Right lobe of liver (tissue), 6 donors: ENCODE results near the gene OR8H1. TPM values are rescaled to one million over a fixed set of nuclear protein-coding genes. Genes with fewer than 3 reads are reported as not detected.

ENCODE experiments used
- ATAC-seq, 4 donors: fragments of 200-7000 bp; cut with Tn5 transposase; one replicate each; pipeline ENCODE4 v1.9.1; 2020; ENCODE audit warnings: mild to moderate bottlenecking in 4 of 4, moderate library complexity in 4 of 4
- DNase-seq, 3 donors: peaks; one replicate each; pipeline ENCODE4 v3.0.0-alpha.2; 2020
- H3K27ac ChIP-seq, 3 donors: fragments of 200-600 bp; one replicate each; pipeline ENCODE4 v1.8.0; 2022
- H3K27me3 ChIP-seq, 2 donors: fragments of 200-600 bp; one replicate each; pipeline ENCODE4 v1.8.0; 2022
- H3K36me3 ChIP-seq, 4 donors: fragments of 200-600 bp; sonication (generic) in 1 of 4; one replicate each; pipeline versions ENCODE4 v1.5.1 to v1.8.0; 2017 to 2022; ENCODE audit warnings: control low read depth in 1 of 4
- H3K4me1 ChIP-seq, 4 donors: fragments of 200-600 bp; sonication (generic) in 1 of 4; one replicate each; pipeline versions ENCODE4 v1.5.1 to v1.8.0; 2017 to 2022; ENCODE audit warnings: control low read depth in 1 of 4
- H3K4me3 ChIP-seq, 3 donors: fragments of 200-600 bp; one replicate each; pipeline ENCODE4 v1.8.0; 2022
- H3K9me3 ChIP-seq, 4 donors: fragments of 200-600 bp; sonication (generic) in 1 of 4; one replicate each; pipeline versions ENCODE4 v1.5.1 to v1.8.0; 2017 to 2022; ENCODE audit warnings: control low read depth in 1 of 4
- POLR2A ChIP-seq: fragments of 450-650 bp; IDR thresholded peaks from one replicate; pipeline ENCODE4 v1.6.1; 2017; ENCODE audit warnings: antibody characterized with exemption, mild to moderate bottlenecking
- WGBS: methylation state at CpG from one replicate; pipeline ENCODE4 v1.1.6; 2018; ENCODE audit warnings: low coverage, low lambda C conversion rate; ENCODE audit not compliant: insufficient coverage; ENCODE audit errors: missing lambda C conversion rate; 5-methylcytosine and 5-hydroxymethylcytosine counted together
- intact Hi-C, 2 donors: fragments of 100-400 bp; cut with DNase I; formaldehyde crosslinking; loops; one replicate each; pipeline versions ENCODE4 v1.11.2 to v1.14.1; 2022
- long read RNA-seq: library from polyadenylated mRNA; unstranded; transcript quantifications from one replicate; pipeline ENCODE4 v2.0.0, GENCODE V29; 2019
- total RNA-seq, 6 experiments: library from RNA; depleted of rRNA in 2 of 6; stranded (reverse); fragments of >200 nt in 2 of 6; fragmentation: NEBNext Ultra II Directional in 3 of 6; extraction: Animal tissue kit (Norgen Biotek cat#: 25700) in 3 of 6; gene quantifications; one replicate each; pipeline versions ENCODE4 v1.1.0 to v1.2.4, GENCODE V29; 2016 to 2023
- TF ChIP-seq, protein P1 (sequence below), 4 donors: fragments of 200-600 bp in 3 of 4; fragments of 450-650 bp in 1 of 4; IDR thresholded peaks; one replicate each; pipeline versions ENCODE4 v1.5.1 to v1.8.0; 2016 to 2022; ENCODE audit warnings: antibody characterized with exemption in 4 of 4, mild to moderate bottlenecking in 2 of 4
- donor health status: DM: no; HTN: yes; CAD: no.
- donor health status: DM: no; HTN: no; CAD: no.
- donor health status: DM: no; HTN: no; CAD: no.
- donor health status: DM: no; HTN: yes; CAD: no.
- donor health status: DM: no; HTN: yes; CAD: no.

The OR8H1 gene, protein sequence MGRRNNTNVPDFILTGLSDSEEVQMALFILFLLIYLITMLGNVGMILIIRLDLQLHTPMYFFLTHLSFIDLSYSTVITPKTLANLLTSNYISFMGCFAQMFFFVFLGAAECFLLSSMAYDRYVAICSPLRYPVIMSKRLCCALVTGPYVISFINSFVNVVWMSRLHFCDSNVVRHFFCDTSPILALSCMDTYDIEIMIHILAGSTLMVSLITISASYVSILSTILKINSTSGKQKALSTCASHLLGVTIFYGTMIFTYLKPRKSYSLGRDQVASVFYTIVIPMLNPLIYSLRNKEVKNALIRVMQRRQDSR
- not detected for total RNA-seq
- long read RNA-seq: 0 reads

DNA sequence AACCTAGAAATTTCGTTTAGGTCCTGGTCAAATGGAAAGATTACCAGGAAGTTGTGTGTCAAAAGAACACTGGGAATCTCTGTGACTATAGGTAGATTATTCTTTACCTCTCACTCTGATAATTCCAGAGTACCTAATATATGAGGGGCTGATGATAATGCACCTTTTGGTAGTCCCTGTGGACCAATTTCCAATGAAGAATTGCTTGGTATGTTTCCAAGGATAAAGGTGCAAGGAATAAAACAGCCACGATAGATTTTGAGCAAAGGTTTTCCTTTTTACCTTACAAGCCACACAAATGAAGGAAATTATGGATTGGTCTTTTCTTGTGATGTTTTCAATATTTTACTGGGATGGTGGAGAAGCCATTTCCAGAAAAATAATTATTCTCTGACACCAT is at the start of gene OR8H1:
Gene OR8H1 (minus strand): TSS at position 101 of the 400 bp plus-strand sequence. CDS start 1,192 bp downstream, outside the sequence.
- H3K4me3 ChIP-seq: no peak within 1 kb of the TSS
- no peaks in the 10 kb centered on the region for H3K4me1 ChIP-seq
- H3K36me3 ChIP-seq: no peaks in the 10 kb centered on the region
- DNase-seq (no peak), ATAC-seq (no peak)
- TF ChIP-seq, protein P1, sequence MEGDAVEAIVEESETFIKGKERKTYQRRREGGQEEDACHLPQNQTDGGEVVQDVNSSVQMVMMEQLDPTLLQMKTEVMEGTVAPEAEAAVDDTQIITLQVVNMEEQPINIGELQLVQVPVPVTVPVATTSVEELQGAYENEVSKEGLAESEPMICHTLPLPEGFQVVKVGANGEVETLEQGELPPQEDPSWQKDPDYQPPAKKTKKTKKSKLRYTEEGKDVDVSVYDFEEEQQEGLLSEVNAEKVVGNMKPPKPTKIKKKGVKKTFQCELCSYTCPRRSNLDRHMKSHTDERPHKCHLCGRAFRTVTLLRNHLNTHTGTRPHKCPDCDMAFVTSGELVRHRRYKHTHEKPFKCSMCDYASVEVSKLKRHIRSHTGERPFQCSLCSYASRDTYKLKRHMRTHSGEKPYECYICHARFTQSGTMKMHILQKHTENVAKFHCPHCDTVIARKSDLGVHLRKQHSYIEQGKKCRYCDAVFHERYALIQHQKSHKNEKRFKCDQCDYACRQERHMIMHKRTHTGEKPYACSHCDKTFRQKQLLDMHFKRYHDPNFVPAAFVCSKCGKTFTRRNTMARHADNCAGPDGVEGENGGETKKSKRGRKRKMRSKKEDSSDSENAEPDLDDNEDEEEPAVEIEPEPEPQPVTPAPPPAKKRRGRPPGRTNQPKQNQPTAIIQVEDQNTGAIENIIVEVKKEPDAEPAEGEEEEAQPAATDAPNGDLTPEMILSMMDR (IDR thresholded peaks at IDR 0.05): no peak
- TF ChIP-seq POLR2A: no peak
- no peaks in the 10 kb centered on the region for H3K9me3 ChIP-seq
- no peaks in the 10 kb centered on the region for H3K27me3 ChIP-seq
- 21% methylated on average over 2 of the region's 2 CpGs for WGBS
- intact Hi-C loops: no loop called here
- no peak within 1 kb of the TSS for H3K27ac ChIP-seq

DNA sequence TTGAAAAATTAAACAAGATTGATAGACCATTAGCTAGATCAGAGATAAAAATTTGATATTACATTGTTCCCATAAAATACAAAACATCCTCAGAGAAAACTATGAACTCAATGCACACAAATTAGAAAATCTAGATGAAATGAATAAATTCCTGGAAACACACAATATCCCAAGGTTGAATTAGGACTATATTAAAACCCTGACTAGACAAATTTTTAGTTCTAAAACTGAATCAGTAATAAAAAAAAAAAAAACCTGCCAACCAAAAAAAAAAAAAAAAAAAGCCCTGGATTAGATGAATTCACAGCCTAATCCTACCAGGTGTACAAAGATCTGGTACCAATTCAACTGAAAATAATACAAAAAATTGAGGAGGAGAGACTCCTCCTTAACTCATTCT is 48.2 kb upstream of the OR8H1 start:
- Histone ChIP-seq H3K27me3 (no peaks in the 10 kb centered on the region), H3K27ac (no peak overlapping the region), H3K4me3 (no peak overlapping the region), H3K9me3 (no peaks in the 10 kb centered on the region), H3K4me1 (no peaks in the 10 kb centered on the region), H3K36me3 (no peaks in the 10 kb centered on the region)
- DNase-seq (no peak), ATAC-seq (no peak)
- intact Hi-C loops: no loop called here
- TF ChIP-seq, protein P1 (IDR thresholded peaks at IDR 0.05): no peak
- no peak for TF ChIP-seq POLR2A

DNA sequence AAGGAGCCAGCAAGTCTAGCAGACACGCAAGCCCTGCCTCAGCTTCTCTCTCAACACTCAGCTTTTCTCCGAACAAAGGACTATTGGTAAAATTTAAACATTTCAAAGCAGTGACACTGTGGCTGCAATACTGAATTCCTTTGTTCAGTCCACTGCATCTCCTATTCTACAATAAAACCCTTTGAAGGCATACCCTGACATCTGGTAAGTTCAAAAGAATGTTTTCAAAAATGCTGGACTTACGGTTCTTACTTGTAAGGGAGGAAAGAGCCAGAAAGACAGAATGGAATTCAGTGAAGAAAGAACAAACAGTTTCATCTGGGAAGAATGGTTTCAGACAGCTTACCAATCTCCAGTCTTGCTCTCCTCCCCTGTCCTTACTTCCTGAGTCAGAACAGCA is 41.1 kb upstream of the OR8H1 start:
- ATAC-seq: no peak
- WGBS: 29% methylated on average over 2 of the region's 3 CpGs
- H3K9me3 ChIP-seq: no peaks in the 10 kb centered on the region
- no peak overlapping the region for H3K27ac ChIP-seq
- no peaks in the 10 kb centered on the region for H3K4me1 ChIP-seq
- H3K36me3 ChIP-seq: no peaks in the 10 kb centered on the region
- intact Hi-C loops: no loop called here
- TF ChIP-seq, protein P1 (IDR thresholded peaks at IDR 0.05): no peak
- TF ChIP-seq POLR2A: no peak
- H3K27me3 ChIP-seq: no peaks in the 10 kb centered on the region
- no peak for DNase-seq
- no peak overlapping the region for H3K4me3 ChIP-seq

DNA sequence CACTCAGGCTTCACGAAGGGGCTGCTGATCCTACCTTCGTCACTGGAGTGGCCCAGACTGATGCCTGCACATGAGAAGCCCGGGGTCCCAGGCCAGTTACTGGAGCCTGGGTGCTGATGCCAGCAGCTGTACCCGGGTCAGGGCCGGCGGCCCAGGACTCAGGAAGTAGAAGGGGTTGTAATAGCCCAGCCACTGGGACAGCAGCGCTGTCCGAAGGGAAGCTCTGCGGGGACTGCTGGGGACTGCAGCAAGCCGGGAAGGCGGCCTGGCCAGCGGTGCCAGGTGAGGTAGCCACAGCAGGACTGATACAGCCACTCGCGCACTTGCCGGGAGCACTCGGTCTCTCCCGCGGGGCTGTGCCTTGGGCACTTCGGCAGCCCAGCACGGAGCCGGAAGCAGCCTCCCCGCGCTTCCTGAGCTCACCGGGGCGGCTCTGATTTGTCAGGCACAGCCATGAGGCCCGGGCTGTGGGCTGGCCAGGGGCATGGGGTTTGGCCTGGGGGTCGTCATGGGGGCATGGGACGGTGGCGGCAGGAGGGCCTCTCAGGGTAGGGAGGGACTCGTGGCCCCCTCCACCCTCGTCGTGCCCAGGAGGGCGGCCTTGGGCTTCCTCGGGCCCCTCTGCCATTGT is 39.9 kb upstream of the OR8H1 start:
- WGBS: 71% methylated on average over 8 of the region's 34 CpGs
- H3K27me3 ChIP-seq: no peaks in the 10 kb centered on the region
- intact Hi-C loops: no loop called here
- H3K9me3 ChIP-seq: no peaks in the 10 kb centered on the region
- H3K27ac ChIP-seq: no peak overlapping the region
- H3K4me1 ChIP-seq: no peaks in the 10 kb centered on the region
- H3K4me3 ChIP-seq: no peak overlapping the region
- TF ChIP-seq POLR2A: no peak
- TF ChIP-seq, protein P1 (IDR thresholded peaks at IDR 0.05): no peak
- H3K36me3 ChIP-seq: no peaks in the 10 kb centered on the region
- ATAC-seq (peak in 1 of 4 donors; percentile 43), DNase-seq (peak in 1 of 3 donors; percentile 53)
